OCI-LY7 (cell line): ENCODE data around the gene CADM2. TPM values are rescaled to one million over a fixed set of nuclear protein-coding genes. Genes with fewer than 3 reads are reported as not detected.

Experiments
- BruUV-seq: library from RNA; stranded (reverse); fragments of 400-500 nt; replicated peaks from 2 replicates; lab custom pipeline; 2021; lab: Mats Ljungman, UMichigan
- CTCF ChIA-PET: fragments of 300-600 bp; sonication (Branson Sonifier 250); formaldehyde crosslinking; loops from one replicate; lab custom pipeline; 2022; ENCODE audit warnings: antibody characterized with exemption; ENCODE audit not compliant: unreplicated experiment; lab: Charles Lee
- POLR2A ChIA-PET: fragments of 300-600 bp; sonication (Branson Sonifier 250); formaldehyde crosslinking; loops from one replicate; lab custom pipeline; 2022; ENCODE audit warnings: antibody characterized with exemption; lab: Charles Lee
- DNase-seq: peaks from one replicate; pipeline ENCODE4 v3.0.0-alpha.2; 2015; ENCODE audit warnings: low spot score
- H2AFZ ChIP-seq: fragments of 200-600 bp; sonication (generic), shearing (Covaris generic); 2 replicates; pipeline ENCODE4 v1.6.1; 2014; ENCODE audit warnings: mild to moderate bottlenecking, antibody characterized with exemption, low read length, moderate library complexity
- H3K27ac ChIP-seq: fragments of 200-600 bp; sonication (generic); 2 replicates; pipeline ENCODE4 v1.5.1; 2014; ENCODE audit warnings: mixed run types, low read depth, mild to moderate bottlenecking, moderate library complexity, low read length, inconsistent platforms; ENCODE audit not compliant: poor library complexity, severe bottlenecking
- H3K36me3 ChIP-seq: fragments of 200-600 bp; sonication (generic); 2 replicates; pipeline ENCODE4 v1.6.1; 2014; ENCODE audit warnings: mild to moderate bottlenecking, antibody characterized with exemption, low read length, moderate library complexity, mixed read lengths; ENCODE audit not compliant: insufficient read depth
- H3K4me1 ChIP-seq: fragments of 200-600 bp; sonication (generic); 2 replicates; pipeline ENCODE4 v1.5.1; 2014; ENCODE audit warnings: mild to moderate bottlenecking, low read length; ENCODE audit not compliant: insufficient read depth, poor library complexity, severe bottlenecking
- H3K4me2 ChIP-seq: fragments of 200-600 bp; sonication (generic); 2 replicates; pipeline ENCODE4 v1.6.1; 2014; ENCODE audit warnings: mild to moderate bottlenecking, low read length
- H3K4me3 ChIP-seq: fragments of 200-600 bp; sonication (generic); 2 replicates; pipeline ENCODE4 v1.5.1; 2014; ENCODE audit warnings: mild to moderate bottlenecking, low read depth, low read length; ENCODE audit not compliant: poor library complexity, severe bottlenecking
- H3K79me2 ChIP-seq: fragments of 200-600 bp; sonication (generic); 2 replicates; pipeline ENCODE4 v1.6.1; 2016; ENCODE audit warnings: low read depth, mild to moderate bottlenecking, low read length, moderate library complexity, mixed read lengths; ENCODE audit not compliant: insufficient read depth
- H3K9me2 ChIP-seq: fragments of 200-600 bp; sonication (generic); 2 replicates; pipeline ENCODE4 v1.6.1; 2016; ENCODE audit warnings: mild to moderate bottlenecking, low read length, mixed read lengths; ENCODE audit not compliant: insufficient read depth
- H3K9me3 ChIP-seq: fragments of 200-600 bp; sonication (generic); 2 replicates; pipeline ENCODE4 v1.6.1; 2014; ENCODE audit warnings: mild to moderate bottlenecking, mixed run types, low read length, mixed read lengths
- H4K20me1 ChIP-seq: fragments of 200-600 bp; sonication (generic); 2 replicates; pipeline ENCODE4 v1.6.1; 2014; ENCODE audit warnings: mild to moderate bottlenecking, antibody characterized with exemption, low read length, moderate library complexity, mixed read lengths; ENCODE audit not compliant: insufficient read depth
- CTCF ChIP-seq: fragments of 200-600 bp; sonication (generic); conservative IDR thresholded peaks from 2 replicates; pipeline ENCODE4 v1.5.1; 2014; ENCODE audit warnings: mild to moderate bottlenecking, antibody characterized with exemption, low read length, moderate library complexity, mixed read lengths
- EZH2phosphoT487 ChIP-seq: fragments of 200-600 bp; sonication (generic); IDR thresholded peaks from 2 replicates; pipeline ENCODE4 v1.6.1; 2018; ENCODE audit warnings: low read depth, borderline replicate concordance, mild to moderate bottlenecking, mixed run types, antibody characterized with exemption, low read length, moderate library complexity, mixed read lengths
- intact Hi-C: fragments of 100-400 bp; cut with micrococcal nuclease; formaldehyde crosslinking; loops from one replicate; pipeline ENCODE4 v1.10.0; 2022; ENCODE audit not compliant: unreplicated experiment
- total RNA-seq, 2 experiments: library from RNA; depleted of rRNA in 1 of 2; stranded (reverse); fragments of >200 nt in 1 of 2; shearing (Covaris generic) in 1 of 2; gene quantifications; 2 replicates each; pipeline ENCODE4 v1.2.3, GENCODE V29; 2014 to 2022

Gene CADM2
- total RNA-seq, 2 experiments from 2014 or later, result not detected

DNA sequence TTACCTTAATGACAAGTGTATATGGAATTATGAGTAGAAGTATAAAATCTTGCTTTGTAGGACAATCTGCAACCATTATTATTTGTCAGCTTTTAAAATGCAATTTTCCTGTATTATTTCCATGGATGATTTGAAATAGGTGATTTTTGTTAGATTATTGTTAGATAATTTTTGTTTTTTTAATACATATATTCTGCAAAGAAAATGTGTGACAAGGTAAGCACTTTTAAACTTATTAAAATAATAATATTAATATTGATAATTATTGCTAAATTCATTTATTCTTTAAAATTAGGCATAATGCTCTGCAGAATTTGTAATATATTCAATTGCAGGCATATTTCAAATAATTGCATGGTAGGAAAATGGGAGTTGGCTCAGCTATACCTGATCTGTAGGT is 329.5 kb downstream of the CADM2 start:
- no TSS peak for BruUV-seq
- Histone ChIP-seq H3K27ac (no peak overlapping the region), H2AFZ (no peak overlapping the region), H3K9me3 (0 out of 2 replicates have a peak, but pooled peaks cover 5% of the 10 kb centered on the region), H3K4me3 (no peak overlapping the region), H3K36me3 (no peaks in the 10 kb centered on the region), H3K4me1 (no peaks in the 10 kb centered on the region), H3K4me2 (no peak overlapping the region), H4K20me1 (no peaks in the 10 kb centered on the region), H3K9me2 (no peaks in the 10 kb centered on the region), H3K79me2 (no peaks in the 10 kb centered on the region)
- TF ChIP-seq CTCF (no peak), EZH2phosphoT487 (no peak)
- no peak for DNase-seq
- POLR2A ChIA-PET, result no interaction called here
- intact Hi-C loops, result no loop called here
- CTCF ChIA-PET, result no interaction called here

GRCh38 chr3:85297291-85297690 is 338.5 kb downstream of the CADM2 start:
- no peak overlapping the region for H2AFZ ChIP-seq
- no peaks in the 10 kb centered on the region; the same call in 1 of the 2 replicates for H4K20me1 ChIP-seq
- ChIA-PET CTCF (no interaction called here), POLR2A (interaction anchor here (0.6 kb wide), 1 partner anchor 10 kb away, joined by 5 read pairs; no protein-coding TSS in a partner anchor)
- no peak for DNase-seq
- H3K9me3 ChIP-seq, result no peaks in the 10 kb centered on the region
- no peaks in the 10 kb centered on the region for H3K36me3 ChIP-seq
- H3K79me2 ChIP-seq, result no peaks in the 10 kb centered on the region
- no peak overlapping the region for H3K27ac ChIP-seq
- intact Hi-C loops, result no loop called here
- no peak for TF ChIP-seq EZH2phosphoT487
- no peak for TF ChIP-seq CTCF
- no TSS peak for BruUV-seq
- H3K4me2 ChIP-seq, result no peak overlapping the region
- no peaks in the 10 kb centered on the region for H3K9me2 ChIP-seq
- H3K4me3 ChIP-seq, result no peak overlapping the region
- no peaks in the 10 kb centered on the region for H3K4me1 ChIP-seq

GRCh38 chr3:85298032-85298431 is 339.2 kb downstream of the CADM2 start:
- intact Hi-C loops, result no loop called here
- Histone ChIP-seq H3K4me3 (no peak overlapping the region), H3K79me2 (no peaks in the 10 kb centered on the region), H3K9me2 (no peaks in the 10 kb centered on the region), H3K4me1 (no peaks in the 10 kb centered on the region), H3K36me3 (no peaks in the 10 kb centered on the region), H2AFZ (no peak overlapping the region), H4K20me1 (no peaks in the 10 kb centered on the region; the same call in 1 of the 2 replicates), H3K4me2 (no peak overlapping the region), H3K9me3 (no peaks in the 10 kb centered on the region), H3K27ac (no peak overlapping the region)
- ChIA-PET CTCF (no interaction called here), POLR2A (interaction anchor here (0.6 kb wide), 1 partner anchor 10 kb away, joined by 5 read pairs; no protein-coding TSS in a partner anchor)
- BruUV-seq, result no TSS peak
- TF ChIP-seq EZH2phosphoT487, result no peak
- no peak for TF ChIP-seq CTCF
- no peak for DNase-seq
